GM19035 (cell line): ENCODE results near the gene CHST7.

Experiments used
- ATAC-seq: cut with Tn5 transposase; IDR thresholded peaks from one replicate; pipeline ENCODE4 v1.9.1; 2021; ENCODE audit not compliant: unreplicated experiment

CHST7 gene

DNA sequence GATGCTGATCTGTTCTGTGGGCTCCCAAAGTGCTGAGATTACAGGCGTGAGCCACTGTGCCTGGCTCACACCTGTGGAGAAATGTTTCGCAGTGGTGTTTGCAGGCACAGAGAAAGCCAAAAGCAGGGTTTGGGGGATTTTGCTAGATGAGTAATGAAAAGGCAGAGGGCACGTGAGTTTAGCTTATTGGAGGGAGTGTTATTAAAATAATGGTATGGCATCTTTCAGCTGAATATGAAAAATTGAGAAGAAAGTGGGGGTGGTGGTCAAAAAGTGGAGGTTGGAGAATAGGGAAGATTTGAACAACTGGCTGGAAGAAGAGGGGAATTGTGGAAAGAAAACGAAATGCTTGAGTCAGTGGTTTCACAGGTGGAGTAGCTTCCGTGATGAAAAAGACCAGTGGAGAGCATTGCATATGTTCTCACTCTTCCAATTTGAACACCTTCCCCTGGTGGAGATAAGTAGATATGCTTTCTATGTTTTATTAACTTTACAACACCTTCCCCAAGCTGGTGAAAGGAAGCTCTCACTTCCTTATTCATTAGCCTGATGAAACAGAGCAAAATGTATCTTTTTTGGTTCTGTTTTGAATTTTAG lies 1.1 kb upstream of the CHST7 start:
- ATAC-seq: no peak

DNA sequence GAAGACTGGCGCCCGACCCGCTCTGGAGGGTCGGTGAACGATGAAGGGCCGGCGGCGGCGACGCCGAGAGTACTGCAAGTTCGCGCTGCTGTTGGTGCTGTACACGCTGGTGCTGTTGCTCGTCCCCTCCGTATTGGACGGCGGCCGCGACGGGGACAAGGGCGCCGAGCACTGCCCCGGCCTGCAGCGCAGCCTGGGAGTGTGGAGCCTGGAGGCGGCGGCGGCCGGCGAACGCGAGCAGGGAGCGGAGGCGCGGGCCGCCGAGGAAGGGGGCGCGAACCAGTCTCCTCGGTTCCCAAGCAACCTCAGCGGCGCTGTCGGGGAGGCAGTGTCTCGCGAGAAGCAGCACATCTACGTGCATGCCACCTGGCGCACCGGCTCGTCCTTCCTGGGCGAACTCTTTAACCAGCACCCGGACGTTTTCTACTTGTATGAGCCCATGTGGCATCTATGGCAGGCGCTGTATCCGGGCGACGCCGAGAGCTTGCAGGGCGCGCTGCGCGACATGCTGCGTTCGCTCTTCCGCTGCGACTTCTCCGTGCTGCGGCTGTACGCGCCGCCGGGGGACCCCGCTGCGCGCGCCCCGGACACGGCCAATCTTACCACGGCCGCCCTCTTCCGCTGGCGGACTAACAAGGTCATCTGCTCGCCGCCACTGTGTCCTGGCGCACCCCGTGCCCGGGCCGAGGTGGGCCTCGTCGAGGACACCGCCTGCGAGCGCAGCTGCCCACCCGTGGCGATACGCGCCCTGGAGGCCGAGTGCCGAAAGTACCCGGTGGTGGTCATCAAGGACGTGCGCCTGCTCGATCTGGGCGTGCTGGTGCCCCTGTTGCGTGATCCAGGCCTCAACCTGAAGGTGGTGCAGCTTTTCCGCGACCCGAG lies 568 bp downstream of the CHST7 start:
- ATAC-seq: peak; percentile 34

DNA sequence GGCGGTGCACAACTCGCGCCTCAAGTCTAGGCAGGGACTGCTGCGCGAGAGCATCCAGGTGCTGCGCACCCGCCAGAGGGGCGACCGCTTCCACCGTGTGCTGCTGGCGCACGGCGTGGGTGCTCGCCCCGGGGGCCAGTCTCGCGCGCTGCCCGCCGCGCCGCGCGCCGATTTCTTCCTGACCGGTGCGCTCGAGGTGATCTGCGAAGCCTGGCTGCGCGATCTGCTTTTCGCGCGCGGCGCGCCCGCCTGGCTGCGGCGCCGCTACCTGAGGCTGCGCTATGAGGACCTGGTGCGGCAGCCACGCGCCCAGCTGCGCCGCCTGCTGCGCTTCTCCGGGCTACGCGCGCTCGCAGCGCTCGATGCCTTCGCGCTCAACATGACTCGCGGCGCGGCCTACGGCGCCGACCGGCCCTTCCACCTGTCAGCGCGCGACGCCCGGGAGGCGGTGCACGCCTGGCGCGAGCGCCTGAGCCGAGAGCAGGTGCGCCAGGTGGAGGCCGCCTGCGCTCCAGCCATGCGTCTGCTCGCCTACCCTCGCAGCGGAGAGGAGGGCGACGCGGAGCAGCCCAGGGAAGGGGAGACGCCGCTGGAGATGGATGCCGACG lies 1.3 kb downstream of the CHST7 start:
- ATAC-seq: peak; percentile 26

DNA sequence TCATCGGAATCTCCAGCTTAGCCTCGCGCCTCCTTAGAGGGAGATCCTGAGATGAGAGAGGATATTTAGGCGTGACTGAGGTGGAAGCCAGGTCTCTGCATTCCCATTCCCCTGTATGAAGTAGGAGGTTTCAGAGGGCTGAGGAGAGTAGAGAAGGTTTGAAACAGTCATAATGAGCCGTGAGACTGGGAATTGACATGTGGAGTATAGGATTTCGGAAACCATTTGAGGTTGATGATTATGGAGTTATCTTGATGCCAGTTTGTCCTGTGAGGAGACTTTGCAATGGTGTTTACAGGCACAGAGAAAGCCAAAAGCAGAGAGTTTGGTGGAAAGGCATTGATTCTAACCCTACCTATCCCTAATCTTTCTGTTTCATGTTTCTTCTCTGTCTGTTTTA lies 2.0 kb downstream of the CHST7 start:
- no peak for ATAC-seq

DNA sequence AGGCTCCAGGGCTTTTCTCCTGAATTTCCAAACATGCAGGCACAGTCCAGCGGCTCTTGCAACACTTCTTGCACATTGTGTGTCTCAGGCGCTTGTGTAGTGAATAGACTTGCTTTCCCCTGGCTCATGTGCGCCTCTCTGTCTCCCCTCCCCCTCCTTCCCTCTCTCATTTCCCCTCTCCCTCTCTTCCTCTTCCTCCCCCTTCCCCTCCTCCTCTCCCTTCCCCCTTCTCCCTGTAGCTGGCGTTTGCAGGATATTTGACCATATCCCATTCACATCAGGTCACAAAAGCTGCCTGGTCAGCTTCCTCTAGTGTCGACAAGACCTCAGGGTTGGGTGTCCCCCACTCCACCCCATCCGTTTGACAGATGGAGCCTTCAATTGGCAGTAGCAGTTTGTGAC lies 2.4 kb downstream of the CHST7 start:
- ATAC-seq: no peak

DNA sequence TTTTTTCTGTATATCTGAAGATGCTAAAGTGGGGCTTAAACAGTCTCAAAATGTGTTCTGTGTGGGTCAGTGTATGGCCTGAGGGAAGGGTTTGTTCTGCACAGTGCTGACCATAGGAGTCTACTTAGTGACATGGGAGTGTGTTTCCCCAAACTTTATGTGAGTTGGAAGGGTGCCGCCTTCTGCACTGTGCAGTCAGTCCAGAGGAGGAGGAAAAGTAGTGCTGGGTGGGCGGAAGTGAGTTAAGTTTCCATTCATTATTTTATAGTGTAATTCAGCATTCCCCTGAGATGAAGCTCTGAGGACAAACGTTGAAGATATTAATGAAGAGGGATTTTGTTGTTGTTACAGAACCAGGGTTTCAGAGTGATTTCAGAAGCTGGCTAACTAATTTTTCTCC lies 2.9 kb downstream of the CHST7 start:
- ATAC-seq: no peak

DNA sequence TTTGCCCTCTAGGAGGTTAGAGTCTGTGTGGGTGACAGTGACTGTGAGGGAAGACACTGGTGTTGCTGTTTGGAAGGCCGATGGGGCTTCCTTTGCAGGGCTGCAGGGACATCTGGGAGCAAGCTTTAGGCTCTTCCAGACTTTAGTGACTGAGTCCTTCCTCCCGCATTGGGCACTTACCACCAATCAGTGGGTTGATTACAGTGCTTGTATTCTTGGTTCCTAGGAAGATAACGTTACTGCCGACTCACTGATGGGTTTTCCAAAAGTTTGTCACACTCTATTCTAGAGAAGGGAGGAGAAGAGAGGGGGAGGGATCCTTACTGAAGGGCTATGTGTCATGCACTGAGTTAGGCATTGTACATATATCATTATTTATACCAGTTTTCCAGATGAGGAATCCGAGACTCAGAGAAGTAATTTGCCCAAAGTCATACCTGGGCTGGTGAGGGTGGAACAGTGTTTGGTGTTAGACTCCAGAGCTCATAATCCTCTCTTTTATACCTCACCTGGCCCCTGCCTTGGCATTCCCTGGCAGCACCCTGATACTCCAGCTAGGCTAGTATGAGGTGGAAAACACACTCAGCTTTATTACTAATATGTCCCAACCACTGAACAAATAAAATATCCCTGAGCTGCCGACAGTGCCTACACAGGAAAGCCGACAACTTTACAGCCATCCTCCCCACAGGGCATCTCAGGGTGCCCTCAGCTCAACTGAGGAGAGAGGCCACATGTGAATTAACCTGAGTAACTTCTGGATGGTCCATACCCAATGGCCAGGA lies 3.8 kb downstream of the CHST7 start:
- ATAC-seq: no peak

DNA sequence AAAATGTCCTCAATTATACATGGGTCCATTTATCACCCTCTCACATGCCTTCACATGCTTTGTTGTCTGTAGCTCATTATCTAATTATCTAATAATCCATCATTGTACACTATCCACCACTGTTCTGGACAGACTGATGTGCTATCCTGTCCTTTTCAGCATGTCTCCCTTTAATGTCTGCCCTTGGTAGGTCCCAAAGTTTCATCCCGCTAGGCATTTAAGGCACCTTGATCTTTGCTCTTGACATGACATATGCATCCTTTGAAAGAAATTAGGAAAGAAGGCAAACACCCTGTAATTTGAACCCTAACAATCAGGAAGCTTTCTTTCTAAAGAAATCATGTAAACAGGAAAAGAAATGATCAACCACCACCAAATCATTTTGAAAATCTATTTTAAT lies 5.7 kb downstream of the CHST7 start:
- no peak for ATAC-seq

DNA sequence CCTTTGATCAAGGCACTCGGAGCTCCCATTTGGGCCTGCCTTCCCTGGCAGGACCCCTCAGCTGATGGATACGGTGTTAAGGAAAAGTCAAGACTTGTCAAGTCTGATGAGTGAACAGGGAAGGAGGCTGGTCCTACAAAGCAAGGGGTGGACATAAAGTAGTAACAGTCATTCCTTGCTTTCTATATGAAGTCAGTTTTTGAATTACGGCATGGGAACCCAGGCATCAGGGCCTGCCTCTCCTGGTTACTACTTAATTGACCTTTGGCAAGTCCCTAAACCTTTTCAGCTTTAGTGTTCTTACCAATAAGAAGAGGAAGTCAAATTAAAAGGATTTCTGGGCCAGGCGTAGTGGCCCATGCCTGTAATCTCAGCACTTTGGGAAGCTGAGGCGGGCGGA lies 7.0 kb downstream of the CHST7 start:
- no peak for ATAC-seq

DNA sequence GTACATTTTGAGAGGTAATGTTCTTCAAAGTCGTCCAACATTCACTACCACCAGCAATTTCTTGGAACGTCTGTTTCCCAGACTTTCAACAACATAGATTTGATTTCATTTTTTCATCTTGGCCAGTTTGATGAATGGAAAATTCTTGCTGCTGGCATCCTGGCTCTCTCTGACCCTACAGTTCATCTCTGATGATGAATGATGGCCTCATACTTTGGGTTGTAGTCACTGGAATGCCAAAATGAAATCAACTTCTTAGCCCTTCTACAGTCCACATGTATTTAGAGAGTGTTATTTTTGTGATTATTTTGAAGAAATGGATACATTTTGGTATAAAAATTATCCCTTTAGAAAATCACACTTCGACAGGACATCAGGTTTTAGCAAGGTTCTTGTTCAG lies 8.8 kb downstream of the CHST7 start:
- no peak for ATAC-seq

DNA sequence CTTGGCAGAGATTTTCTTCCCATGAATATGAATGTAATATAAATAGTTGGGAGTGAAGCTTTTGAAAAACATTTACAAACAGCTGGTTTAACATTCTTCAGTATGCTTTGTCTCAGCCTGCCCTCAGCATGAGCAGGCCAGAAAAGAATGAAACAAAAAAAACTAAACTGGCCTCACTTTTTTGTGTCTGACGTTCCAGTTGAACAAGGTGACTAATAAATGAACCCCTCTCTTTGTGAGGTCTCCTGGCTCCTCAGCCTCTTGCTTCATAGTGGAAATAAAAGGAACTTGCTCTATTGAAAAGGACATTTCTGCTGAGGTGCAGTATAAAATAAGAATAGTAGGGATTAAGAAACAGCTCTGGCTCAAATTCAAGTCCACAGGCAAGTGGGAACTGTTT lies 9.4 kb downstream of the CHST7 start:
- no peak for ATAC-seq

DNA sequence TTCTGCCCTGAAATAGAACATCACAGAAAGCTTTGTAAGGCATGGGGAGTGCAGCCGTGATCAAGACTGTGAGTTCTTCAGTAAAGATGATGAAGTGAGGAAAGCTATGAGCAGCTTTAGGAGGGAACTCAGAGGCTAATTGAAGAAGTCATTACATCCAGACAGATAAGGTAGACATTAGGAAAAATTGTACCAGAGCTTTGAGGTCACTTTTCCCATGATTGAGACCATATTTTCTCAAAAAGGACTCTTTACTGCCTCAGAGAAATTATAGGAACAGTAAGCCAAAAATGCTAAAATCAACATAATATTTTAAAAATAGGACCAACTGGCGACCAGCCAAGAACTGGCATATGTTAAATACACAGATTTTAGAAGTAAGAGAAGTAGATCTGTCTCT lies 11.2 kb downstream of the CHST7 start:
- no peak for ATAC-seq

DNA sequence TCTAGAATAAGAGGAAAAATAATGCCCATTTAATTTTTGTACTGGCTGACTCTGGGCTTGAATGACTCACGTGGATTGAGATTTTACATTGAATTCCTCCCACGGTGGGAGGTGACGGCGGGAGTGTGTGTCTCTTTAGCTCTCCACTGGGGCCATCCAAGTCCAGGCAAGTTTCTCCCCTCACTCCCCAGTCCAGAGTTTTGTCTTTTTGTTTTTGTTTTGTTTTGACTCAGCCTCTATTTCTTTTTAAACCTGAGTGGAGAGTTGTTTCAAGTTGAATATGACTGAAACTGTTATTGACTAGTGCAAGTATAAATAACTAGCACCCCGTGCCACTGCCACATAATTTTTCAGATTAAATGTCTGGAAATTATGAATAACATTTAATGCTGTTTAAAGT lies 13.6 kb downstream of the CHST7 start:
- peak; percentile 63 for ATAC-seq

DNA sequence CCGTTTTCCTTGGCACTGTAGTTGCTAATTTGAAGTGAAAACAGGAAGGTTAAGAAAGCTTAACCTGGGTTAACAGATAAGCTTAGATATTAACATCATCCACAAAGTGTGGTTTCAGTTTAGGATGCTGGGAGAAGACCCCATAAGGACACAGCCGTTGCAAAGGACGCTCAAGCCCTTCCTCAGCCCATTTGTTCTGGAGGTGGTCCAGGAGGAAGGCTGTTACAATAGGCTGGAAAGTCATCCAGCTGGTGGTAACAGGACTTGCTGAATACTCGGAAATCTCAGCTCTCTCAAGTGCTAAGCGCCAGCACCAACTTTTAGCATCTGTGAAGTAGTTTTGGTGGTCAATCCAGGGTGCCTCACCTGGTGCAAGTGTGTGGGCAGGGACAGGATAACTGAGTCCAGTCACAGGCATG lies 14.2 kb downstream of the CHST7 start:
- ATAC-seq: no peak

DNA sequence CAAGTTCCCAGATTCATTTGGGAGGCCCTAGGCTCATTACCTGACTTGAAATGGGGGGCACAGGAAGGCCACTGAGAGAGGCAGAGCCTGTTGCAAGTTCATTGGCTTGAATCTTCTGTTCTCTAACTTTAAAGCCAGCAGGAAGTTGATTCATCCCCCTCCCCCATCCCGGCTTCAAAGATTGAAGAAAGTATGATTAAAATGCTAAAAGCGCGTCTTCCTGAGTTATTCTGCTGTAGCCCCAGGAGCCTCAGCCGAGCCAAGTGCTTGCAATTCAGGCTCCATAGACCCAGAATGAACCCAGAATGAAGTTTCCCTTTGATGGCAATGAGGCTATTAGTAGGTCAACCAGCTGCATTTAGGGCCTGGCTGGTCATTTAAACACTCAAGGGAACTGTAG lies 14.7 kb downstream of the CHST7 start:
- ATAC-seq: no peak

DNA sequence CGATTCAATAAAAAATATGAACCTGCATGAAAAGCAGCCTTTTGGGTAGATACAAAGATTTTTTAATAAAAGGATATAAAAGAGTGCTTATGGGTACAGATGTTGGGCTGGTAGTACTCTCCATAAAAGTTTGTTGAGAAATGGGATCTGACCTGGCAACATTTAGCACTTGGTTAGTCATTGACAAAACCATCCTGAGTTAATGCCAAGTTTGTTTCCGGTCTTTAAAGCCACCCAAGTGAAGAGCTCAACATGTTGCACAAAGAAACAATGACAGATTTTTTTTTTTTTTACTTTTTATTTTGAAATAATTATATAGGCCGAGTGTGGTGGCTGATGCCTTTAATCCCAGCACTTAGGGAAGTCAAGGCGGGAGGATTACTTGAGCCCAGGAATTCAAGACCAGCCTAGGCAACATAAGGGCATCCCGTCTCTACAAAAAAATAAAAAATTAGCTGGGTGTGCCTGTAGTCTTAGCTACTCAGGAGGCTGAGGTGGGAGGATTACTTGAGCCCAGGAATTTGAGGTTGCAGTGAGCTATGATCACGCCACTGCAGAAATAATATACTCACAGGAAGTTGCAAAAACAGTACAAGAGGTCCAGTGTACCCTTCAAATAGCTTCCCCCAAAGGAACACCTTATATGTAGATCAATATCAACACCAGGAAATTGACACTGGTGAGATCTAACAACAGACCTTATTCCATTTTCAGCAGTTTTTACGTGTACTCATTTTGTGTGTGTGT lies 16.6 kb downstream of the CHST7 start:
- no peak for ATAC-seq

DNA sequence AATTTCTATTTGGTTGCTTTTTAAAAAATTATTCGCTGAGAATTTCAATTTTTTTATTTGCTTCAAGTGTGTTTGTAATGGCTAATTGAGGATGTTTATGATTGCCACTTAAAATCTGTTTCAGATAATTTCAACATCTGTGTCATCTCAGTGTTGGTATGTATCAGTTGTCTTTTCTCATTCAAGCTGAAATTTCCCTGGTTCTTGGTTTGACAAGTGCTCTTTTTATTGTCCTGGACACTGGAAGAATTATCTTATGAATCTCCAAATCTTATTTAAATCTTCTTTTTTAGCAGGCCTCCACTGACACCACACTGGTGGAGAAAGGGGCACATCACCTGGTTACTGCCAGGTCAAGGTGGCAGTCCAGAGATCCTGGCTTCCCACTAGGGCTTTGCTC lies 21.5 kb downstream of the CHST7 start:
- no peak for ATAC-seq

DNA sequence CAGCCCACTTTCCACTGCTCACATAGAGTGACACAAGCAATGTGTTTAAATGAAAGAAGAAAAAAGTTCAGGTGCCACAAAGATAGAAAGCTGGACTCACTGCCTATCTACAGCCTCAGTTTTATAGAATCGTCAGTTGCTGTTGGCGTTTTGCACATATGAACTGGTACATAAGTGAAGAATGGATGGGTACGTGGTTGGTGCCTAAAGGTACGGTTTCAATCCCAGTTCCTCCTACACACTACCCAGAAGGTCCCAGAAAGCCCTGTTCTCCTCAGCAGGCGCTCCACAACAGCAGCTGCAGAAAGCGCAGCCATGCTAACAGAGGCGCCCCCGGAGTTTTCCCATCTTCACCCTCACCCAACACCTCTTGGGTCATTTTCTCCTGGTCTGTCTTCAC lies 23.6 kb downstream of the CHST7 start:
- no peak for ATAC-seq

DNA sequence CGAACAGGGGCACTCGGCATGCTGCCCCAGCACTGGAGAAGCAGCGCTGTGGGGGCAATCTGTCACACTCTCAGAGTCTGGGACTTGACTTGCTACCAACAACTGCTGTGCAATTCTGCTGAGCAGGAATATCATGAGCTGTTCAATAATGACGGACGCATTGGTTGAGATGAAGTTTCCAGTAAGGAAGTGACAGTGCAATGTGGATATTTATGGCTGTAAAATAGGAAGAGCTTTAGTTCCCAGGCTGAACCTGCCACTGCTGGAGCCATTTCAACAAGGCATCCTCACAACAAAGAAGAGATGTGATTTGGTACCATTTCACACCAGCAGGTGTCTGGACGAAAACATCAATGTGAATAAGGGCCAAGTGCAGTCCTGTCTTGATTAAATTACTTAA lies 24.2 kb downstream of the CHST7 start:
- no peak for ATAC-seq

DNA sequence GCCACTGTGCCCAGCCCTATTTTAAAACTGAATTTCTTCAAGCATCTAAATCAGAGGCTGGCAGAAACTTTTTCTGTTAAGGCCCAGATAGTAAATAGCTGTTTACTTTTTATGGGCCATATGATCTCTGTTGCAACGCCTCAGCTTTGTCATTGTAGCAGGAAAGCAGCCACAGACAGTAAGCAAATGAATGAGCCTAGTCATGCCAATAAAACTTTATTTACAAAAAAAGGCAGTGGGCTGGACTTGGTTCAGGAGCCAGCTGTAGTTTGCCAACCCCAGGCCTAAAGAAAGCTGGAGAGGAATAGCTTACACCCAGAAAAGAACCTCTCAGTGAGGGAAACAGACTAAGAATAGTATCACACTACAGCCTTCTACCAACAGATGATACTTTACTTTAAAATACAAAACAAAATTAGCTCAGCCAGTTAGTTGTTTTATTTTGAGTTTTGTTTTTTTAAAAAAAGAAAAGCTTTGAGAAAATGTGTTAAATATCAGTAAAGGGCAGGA lies 25.5 kb downstream of the CHST7 start:
- ATAC-seq: no peak

DNA sequence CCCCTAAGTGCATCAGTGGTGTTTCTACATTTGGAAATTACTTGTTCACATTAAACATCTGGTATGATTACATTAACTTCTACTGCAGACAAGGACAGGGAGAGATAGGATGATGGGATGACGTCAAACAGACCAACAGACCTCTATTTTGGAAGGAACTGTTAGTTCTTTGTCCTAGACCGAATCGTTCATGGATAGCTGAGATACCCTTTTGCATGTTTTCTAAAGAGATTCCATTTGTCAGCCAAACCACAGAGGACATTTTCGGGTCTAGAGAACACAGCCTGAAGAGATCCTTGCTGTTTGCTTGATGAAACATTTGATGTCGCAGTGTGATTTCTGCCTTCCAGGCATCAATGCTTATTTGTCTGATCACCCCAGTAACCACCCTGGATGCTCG lies 27.7 kb downstream of the CHST7 start:
- no peak for ATAC-seq
